ES-I3 (cell line): ENCODE data around the gene RBM17.
"Not testable (repeated sequence)": the region's sequence is repeated elsewhere in the genome, so short reads cannot be mapped to it uniquely, and the experiment has no call there.

Experiments
- H3K36me3 ChIP-seq: 2 replicates; pipeline ENCODE4 v1.6.1; 2013; ENCODE audit warnings: mild to moderate bottlenecking, low read length, control low read depth, moderate library complexity; ENCODE audit not compliant: insufficient read depth
- H3K4me1 ChIP-seq: 2 replicates; pipeline ENCODE4 v1.6.1; 2013; ENCODE audit warnings: mild to moderate bottlenecking, control low read depth, low read length; ENCODE audit not compliant: insufficient read depth
- H3K9ac ChIP-seq: 2 replicates; pipeline ENCODE4 v1.6.1; 2013; ENCODE audit warnings: low read depth, mild to moderate bottlenecking, low read length, moderate library complexity
- H3K9me3 ChIP-seq: 2 replicates; pipeline ENCODE4 v1.6.1; 2013; ENCODE audit warnings: mild to moderate bottlenecking, low read length, moderate library complexity; ENCODE audit not compliant: control insufficient read depth, insufficient read depth

The RBM17 gene

GRCh38 chr10:6120691-6121090, 31.9 kb downstream of the RBM17 start:
- Histone ChIP-seq H3K9ac (no peak overlapping the region), H3K36me3 (peaks cover 3% of the 10 kb centered on the region; the same call in 1 of the 2 replicates), H3K4me1 (no peaks in the 10 kb centered on the region), H3K9me3 (no peaks in the 10 kb centered on the region)

DNA sequence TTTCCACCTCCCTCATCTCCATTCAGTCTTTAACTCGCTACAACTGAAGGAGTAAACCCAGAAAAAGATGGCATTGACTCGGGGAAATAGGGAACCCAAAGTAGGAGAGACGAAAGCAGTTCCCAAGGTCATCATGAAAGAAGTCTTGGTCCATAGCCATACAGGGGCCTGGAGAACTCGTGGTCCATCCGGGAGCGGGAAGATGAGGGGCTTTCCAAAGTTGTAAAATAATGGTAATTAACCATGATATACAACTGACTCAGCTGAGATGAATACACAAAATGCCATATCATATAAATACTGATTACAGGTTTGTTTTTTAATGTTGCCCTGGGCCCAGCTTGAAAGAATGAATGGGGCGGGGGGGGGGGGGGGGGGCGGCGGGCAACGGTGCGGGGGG, 32.3 kb downstream of the RBM17 start:
- Histone ChIP-seq H3K9me3 (no peaks in the 10 kb centered on the region), H3K4me1 (no peaks in the 10 kb centered on the region), H3K36me3 (peaks cover 3% of the 10 kb centered on the region; the same call in 1 of the 2 replicates), H3K9ac (no peak overlapping the region)

- no peaks in the 10 kb centered on the region for H3K4me1 ChIP-seq
- no peaks in the 10 kb centered on the region for H3K9me3 ChIP-seq
- no peaks in the 10 kb centered on the region for H3K36me3 ChIP-seq
- H3K9ac ChIP-seq, result no peak overlapping the region
These were observed 34.7 kb downstream of the RBM17 start for GRCh38 chr10:6123532-6123931.

GRCh38 chr10:6124666-6125065, 35.8 kb downstream of the RBM17 start:
- Histone ChIP-seq H3K36me3 (no peaks in the 10 kb centered on the region), H3K9me3 (no peaks in the 10 kb centered on the region), H3K4me1 (no peaks in the 10 kb centered on the region; the same call in 1 of the 2 replicates), H3K9ac (no peak overlapping the region)

DNA sequence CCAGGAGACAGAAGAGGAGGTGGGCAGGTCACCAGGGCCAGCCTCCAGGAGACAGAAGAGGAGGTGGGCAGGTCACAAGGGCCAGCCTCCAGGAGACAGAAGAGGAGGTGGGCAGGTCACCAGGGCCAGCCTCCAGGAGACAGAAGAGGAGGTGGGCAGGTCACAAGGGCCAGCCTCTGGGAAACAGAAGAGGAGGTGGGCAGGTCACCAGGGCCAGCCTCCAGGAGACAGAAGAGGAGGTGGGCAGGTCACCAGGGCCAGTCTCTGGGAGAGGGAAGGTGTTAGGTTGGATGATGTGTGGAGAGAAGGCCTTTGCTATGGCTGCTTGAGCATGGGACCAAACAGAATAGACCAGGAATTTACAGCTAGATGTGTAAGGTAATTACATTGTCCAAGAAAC, 38.6 kb downstream of the RBM17 start:
- not testable (repeated sequence) for H3K4me1 ChIP-seq, H3K36me3 ChIP-seq, H3K9me3 ChIP-seq, H3K9ac ChIP-seq

GRCh38 chr10:6128087-6128486, 39.3 kb downstream of the RBM17 start:
- H3K9me3 ChIP-seq, result no peaks in the 10 kb centered on the region
- H3K9ac ChIP-seq, result no peak overlapping the region
- H3K4me1 ChIP-seq, result peaks cover 5% of the 10 kb centered on the region; the same call in 1 of the 2 replicates
- no peaks in the 10 kb centered on the region for H3K36me3 ChIP-seq

DNA sequence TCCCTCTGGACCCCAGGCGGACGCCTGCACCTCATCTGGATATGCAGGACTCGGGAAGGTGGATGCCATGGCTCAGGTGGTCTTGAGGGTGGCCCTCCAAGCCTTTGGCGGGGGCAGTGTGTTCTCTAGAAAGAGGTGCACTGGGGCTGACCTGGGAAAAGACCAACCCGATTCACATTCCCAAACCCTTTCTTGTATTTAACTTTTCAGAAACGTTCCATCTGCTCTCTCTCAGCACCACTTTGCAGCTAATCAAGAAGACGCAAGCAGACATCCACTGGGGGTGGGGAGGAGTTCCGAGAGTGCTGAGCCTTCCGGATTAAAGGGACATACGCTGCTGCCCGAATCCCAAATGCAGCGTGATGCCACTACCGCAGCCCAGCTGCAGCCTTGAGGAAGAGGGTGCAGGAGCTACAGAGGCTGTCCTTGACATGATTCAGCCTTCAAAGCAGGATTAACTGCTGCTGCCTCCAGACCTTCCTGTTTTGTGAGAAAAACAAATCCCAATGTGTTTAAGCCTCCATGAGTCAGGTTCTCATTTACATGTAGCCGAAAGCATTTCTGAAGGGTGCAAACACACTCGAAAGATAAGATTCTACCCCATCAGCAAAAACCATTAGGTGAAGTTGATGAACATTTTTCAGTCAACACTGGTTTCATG, 39.9 kb downstream of the RBM17 start:
- peaks cover 5% of the 10 kb centered on the region; the same call in 1 of the 2 replicates for H3K4me1 ChIP-seq
- H3K9me3 ChIP-seq, result no peaks in the 10 kb centered on the region
- no peaks in the 10 kb centered on the region for H3K36me3 ChIP-seq
- no peak overlapping the region for H3K9ac ChIP-seq

DNA sequence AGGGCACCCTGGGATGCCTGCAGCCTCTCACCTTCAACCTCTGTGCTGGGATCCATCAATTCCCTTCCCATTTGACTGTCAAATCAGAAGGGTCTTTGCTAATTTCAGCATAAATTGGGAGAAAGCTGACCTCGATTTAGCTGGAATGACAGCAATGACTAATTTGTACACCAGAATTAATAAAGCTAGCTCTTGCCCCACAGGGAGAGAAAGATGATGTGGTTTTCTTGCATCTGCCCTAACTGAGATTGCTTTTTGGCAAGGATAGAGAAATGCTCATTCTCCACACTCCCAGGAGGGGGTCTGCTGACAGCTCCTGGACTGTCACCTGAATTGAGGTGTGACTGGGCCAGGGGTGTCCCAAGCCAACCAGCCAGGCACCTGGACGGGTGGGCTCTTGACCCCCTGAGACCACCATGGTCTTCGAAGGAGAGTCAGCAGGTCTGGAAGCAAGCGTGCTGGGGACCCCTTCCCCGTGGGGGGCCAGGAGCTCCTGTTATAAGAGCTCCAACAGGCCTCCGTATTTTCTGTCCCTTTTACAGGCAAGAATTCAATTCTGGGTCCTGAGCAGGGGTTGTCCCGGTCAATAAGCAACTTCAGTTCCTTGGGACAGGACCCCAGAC, 42.1 kb downstream of the RBM17 start:
- no peaks in the 10 kb centered on the region for H3K9me3 ChIP-seq
- H3K9ac ChIP-seq, result no peak overlapping the region
- H3K36me3 ChIP-seq, result no peaks in the 10 kb centered on the region
- H3K4me1 ChIP-seq, result peaks cover 6% of the 10 kb centered on the region; the same call in 1 of the 2 replicates

- H3K36me3 ChIP-seq, result no peaks in the 10 kb centered on the region
- H3K4me1 ChIP-seq, result peaks cover 14% of the 10 kb centered on the region; the same call in 1 of the 2 replicates
- H3K9me3 ChIP-seq, result no peaks in the 10 kb centered on the region
- H3K9ac ChIP-seq, result no peak overlapping the region
These were observed 44.7 kb downstream of the RBM17 start for GRCh38 chr10:6133331-6134098.

DNA sequence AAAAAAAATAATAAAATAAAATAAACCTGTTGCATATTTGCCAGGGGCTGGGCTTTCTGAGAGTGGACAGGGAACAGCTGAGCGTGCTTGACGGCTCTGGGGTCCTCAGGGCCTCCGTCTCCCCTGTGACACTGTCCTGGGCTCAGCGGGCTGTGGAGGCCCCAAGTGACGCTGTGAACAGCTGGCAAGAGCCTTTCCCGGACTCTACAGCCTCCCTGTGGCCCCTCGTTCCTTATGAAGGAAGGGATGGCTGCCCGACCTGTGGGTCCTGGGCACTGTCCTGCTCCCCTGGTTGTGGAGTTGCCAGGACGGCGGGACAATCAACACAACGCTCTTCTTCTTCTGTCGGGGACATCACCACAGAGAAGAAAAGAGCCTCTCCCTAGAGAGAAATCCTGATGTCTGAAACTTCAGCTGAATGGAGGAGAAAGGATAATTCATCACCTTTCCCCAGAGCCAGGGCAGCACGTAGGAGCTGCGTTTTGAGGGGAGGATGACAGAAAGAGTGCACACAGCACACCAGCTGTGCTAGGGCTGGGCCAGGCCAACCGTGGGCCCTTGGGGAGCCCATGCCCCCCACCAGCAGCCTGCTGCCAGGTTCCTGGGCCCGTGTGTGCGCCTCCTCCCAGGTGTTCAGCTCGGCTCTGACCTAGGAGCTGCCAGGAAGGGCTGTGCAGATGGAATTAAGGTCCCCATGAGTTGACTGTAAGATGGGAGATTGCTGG, 45.4 kb downstream of the RBM17 start:
- peaks cover 14% of the 10 kb centered on the region; the same call in 1 of the 2 replicates for H3K4me1 ChIP-seq
- no peak overlapping the region for H3K9ac ChIP-seq
- no peaks in the 10 kb centered on the region for H3K36me3 ChIP-seq
- H3K9me3 ChIP-seq, result no peaks in the 10 kb centered on the region

- peaks cover 14% of the 10 kb centered on the region; the same call in 1 of the 2 replicates for H3K4me1 ChIP-seq
- H3K36me3 ChIP-seq, result no peaks in the 10 kb centered on the region
- H3K9ac ChIP-seq, result no peak overlapping the region
- H3K9me3 ChIP-seq, result no peaks in the 10 kb centered on the region
These were observed 46.2 kb downstream of the RBM17 start for GRCh38 chr10:6135039-6135438.

DNA sequence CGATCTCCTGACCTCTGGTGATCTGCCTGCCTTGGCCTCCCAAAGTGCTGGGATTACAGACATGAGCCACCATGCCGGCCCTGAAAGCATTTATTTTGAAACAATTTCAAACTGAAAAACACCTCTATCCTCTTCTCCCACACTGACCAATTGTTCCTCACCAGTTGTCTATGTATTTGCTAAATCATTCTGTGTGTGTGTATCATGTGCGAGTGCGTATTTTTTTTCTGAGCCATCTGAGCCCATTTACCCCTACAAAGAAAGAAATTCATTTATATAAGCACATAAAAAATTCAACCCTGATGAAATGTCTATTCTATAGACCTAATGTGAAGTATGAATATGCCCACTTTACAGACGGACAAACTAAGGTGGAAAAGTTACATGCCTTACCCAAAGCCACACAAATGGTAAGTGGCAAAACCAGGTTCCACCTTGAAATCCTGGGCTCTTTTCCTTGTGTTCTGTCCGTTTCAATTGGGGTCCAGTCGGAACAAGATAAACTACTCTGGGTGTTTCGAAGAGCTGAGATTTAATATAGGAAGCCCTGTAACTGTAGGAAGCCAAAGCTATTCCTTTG, 46.8 kb downstream of the RBM17 start:
- H3K9ac ChIP-seq, result no peak overlapping the region
- no peaks in the 10 kb centered on the region for H3K9me3 ChIP-seq
- H3K4me1 ChIP-seq, result peaks cover 18% of the 10 kb centered on the region
- no peaks in the 10 kb centered on the region for H3K36me3 ChIP-seq

DNA sequence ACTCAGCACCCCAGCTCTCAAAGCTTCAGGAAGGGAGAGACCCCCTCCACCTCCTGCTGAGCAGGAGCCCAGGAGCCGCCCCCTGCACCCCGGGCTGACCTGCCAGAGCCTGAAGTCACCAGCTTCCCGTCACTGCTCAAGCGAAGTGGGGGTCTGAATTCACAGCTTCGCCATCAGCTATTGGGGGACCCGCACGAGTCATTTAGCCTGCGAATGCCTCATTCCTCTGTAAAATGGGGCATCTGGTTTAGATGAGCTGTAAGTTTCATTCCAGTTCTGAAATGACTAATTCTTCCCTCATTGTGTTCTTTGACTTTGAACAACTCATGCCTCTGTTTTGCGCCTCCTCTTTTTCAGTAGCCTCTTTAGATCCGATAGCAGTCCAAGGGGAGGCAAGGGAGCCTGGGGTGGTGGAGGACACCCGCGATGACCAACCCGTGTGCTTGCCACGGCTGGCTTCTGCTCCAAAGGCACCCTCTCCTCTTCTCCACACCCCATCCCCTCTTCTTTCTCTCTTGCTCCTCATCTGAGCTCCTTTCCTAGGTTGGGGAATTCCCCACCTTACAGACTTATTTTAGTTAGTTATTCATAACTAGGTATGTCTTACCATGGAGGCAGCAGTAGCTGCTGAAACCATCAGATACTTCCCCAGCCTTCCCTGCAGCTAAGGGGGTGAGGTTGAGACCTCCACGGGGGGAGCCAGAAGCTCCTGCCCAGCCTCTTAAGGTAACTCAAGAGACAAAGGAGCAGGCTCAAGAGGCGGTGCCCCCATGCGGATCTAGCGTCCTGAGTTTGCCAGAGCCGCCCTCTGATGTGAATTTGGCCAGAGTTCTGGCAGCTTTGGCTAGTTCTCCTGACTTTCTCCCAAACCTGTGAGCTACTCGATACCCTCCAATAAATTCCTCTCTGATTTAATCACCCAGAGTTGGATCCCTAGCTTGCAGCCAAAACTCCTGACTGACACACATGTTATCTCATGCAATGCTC, 47.7 kb downstream of the RBM17 start:
- Histone ChIP-seq H3K9me3 (no peaks in the 10 kb centered on the region), H3K4me1 (peaks cover 23% of the 10 kb centered on the region), H3K36me3 (no peaks in the 10 kb centered on the region), H3K9ac (no peak overlapping the region)
